Spinal cord (tissue), 10 donors: Measurements from ENCODE around the gene KCNJ4. TPM values are rescaled to one million over a fixed set of nuclear protein-coding genes. Genes with fewer than 3 reads are reported as not detected.
A peak's percentile ranks its signal among the peaks of the same experiment; 100 is the strongest.

Experiments used
- DNase-seq, 6 donors: peaks; one replicate each; pipeline versions ENCODE4 v3.0.0 to v3.0.0-alpha.2; 2013 to 2015; ENCODE audit warnings: low spot score in 6 of 6, low read depth in 4 of 6
- H3K27ac ChIP-seq: one replicate; pipeline ENCODE4 v1.5.1; 2013; ENCODE audit warnings: low read depth, low read length, control low read depth
- H3K27me3 ChIP-seq: one replicate; pipeline ENCODE4 v1.6.1; 2013; ENCODE audit warnings: low read length; ENCODE audit not compliant: control insufficient read depth, insufficient read depth
- H3K36me3 ChIP-seq: one replicate; pipeline ENCODE4 v1.6.1; 2013; ENCODE audit warnings: low read length; ENCODE audit not compliant: control insufficient read depth, insufficient read depth
- H3K4me1 ChIP-seq: one replicate; pipeline ENCODE4 v1.6.1; 2013; ENCODE audit warnings: low read length; ENCODE audit not compliant: control insufficient read depth, insufficient read depth
- H3K4me3 ChIP-seq: one replicate; pipeline ENCODE4 v1.5.1; 2013; ENCODE audit warnings: low read depth, low read length, control low read depth
- H3K9me3 ChIP-seq: one replicate; pipeline ENCODE4 v1.6.1; 2013; ENCODE audit warnings: low read length; ENCODE audit not compliant: control insufficient read depth, insufficient read depth
- WGBS: methylation state at CpG from one replicate; pipeline ENCODE4 v1.1.5; 2013; ENCODE audit warnings: missing lambda C conversion rate; ENCODE audit not compliant: insufficient coverage; 5-methylcytosine and 5-hydroxymethylcytosine counted together
- polyA plus RNA-seq, 2 donors: library from polyadenylated mRNA; unstranded; fragments of 120-200 nt; gene quantifications; one replicate each; pipeline ENCODE4 v1.2.1, GENCODE V29; 2013; ENCODE audit not compliant: insufficient read length in 2 of 2
- total RNA-seq, 2 donors: library from RNA; depleted of rRNA in 1 of 2; stranded (reverse); fragments of 120-200 nt in 1 of 2; fragments of >200 nt in 1 of 2; gene quantifications; one replicate each; pipeline versions ENCODE4 v1.2.3 to v1.2.4, GENCODE V29; 2013 to 2014
- donor health status: healthy.

The KCNJ4 gene
- total and polyA plus RNA-seq, 4 donors: 0.79 to 1.2 (median 1.2) TPM

GRCh38 chr22:38435965-38436364 is 19.0 kb downstream of the KCNJ4 start:
- H3K36me3 ChIP-seq: no peaks in the 10 kb centered on the region
- no peak overlapping the region for H3K27ac ChIP-seq
- 59% methylated on average over 4 of the region's 4 CpGs for WGBS
- H3K27me3 ChIP-seq: no peaks in the 10 kb centered on the region
- DNase-seq: no peak
- H3K4me1 ChIP-seq: no peaks in the 10 kb centered on the region
- no peaks in the 10 kb centered on the region for H3K9me3 ChIP-seq
- no peak overlapping the region for H3K4me3 ChIP-seq

DNA sequence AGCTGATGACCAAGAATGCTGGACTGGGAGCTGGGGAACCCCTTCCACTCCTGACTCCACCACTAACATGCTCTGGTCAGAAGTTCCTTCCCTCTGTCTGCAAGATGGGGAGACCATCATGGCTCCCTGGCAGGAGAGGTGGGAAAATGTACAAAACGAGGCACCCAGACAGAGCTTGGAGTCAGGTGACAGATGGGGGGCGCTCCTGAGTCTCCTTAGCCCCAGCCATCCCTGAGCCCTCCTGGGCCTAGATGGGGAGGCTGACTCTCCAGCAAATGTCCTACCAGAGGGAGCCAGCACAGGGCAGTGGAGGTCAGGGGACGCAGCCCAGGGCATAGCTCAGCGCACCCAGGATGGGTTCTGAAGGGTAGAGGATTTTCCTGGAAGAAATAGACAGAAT is 20.0 kb downstream of the KCNJ4 start:
- H3K27ac ChIP-seq: no peak overlapping the region
- 84% methylated on average over 4 of the region's 4 CpGs for WGBS
- no peaks in the 10 kb centered on the region for H3K36me3 ChIP-seq
- DNase-seq: no peak
- H3K4me1 ChIP-seq: peaks cover 2% of the 10 kb centered on the region
- H3K4me3 ChIP-seq: no peak overlapping the region
- no peaks in the 10 kb centered on the region for H3K27me3 ChIP-seq
- H3K9me3 ChIP-seq: no peaks in the 10 kb centered on the region

GRCh38 chr22:38433871-38434270 is 21.1 kb downstream of the KCNJ4 start:
- Histone ChIP-seq H3K4me3 (no peak overlapping the region), H3K27ac (no peak overlapping the region), H3K27me3 (no peaks in the 10 kb centered on the region), H3K36me3 (no peaks in the 10 kb centered on the region), H3K4me1 (peaks cover 13% of the 10 kb centered on the region), H3K9me3 (no peaks in the 10 kb centered on the region)
- WGBS: 83% methylated on average over 7 of the region's 8 CpGs
- no peak for DNase-seq

DNA sequence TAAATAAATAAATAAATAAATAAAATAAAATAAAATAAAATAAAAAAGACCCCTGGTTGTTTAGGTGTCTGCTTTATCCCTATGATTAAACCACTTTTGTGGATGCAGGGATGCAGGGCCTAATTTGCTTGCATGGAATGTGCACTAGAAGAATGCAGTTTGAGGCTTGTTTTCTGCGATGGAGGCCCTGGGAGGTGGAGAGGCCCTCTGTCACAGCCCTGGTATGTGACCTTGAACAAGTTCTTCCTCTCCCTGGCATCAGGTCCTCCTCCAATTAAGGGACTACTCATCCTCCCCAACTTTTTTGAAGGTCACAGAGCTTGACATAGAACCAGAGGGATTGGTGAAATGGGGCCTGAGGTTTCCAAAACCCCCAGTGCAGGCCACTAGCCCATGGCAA is 22.7 kb downstream of the KCNJ4 start:
- Histone ChIP-seq H3K4me1 (peaks cover 13% of the 10 kb centered on the region), H3K4me3 (no peak overlapping the region), H3K9me3 (no peaks in the 10 kb centered on the region), H3K27me3 (no peaks in the 10 kb centered on the region), H3K36me3 (peaks cover 3% of the 10 kb centered on the region), H3K27ac (no peak overlapping the region)
- DNase-seq: no peak
- no CpG with 5 or more reads among the region's 1 CpG for WGBS

GRCh38 chr22:38431266-38432010 is 23.6 kb downstream of the KCNJ4 start:
- no peak overlapping the region for H3K4me3 ChIP-seq
- WGBS: 79% methylated on average over 10 of the region's 12 CpGs
- no peak overlapping the region for H3K27ac ChIP-seq
- H3K36me3 ChIP-seq: peaks cover 8% of the 10 kb centered on the region
- H3K9me3 ChIP-seq: no peaks in the 10 kb centered on the region
- H3K4me1 ChIP-seq: peaks cover 13% of the 10 kb centered on the region
- no peak for DNase-seq
- H3K27me3 ChIP-seq: no peaks in the 10 kb centered on the region

- Histone ChIP-seq H3K9me3 (no peaks in the 10 kb centered on the region), H3K36me3 (peaks cover 10% of the 10 kb centered on the region), H3K4me3 (no peak overlapping the region), H3K27ac (no peak overlapping the region), H3K27me3 (no peaks in the 10 kb centered on the region), H3K4me1 (peaks cover 13% of the 10 kb centered on the region)
- WGBS: 12% methylated on average over 14 of the region's 16 CpGs
- DNase-seq: peak in 4 of 6 donors; percentile 12 to 73 (median 39)
Observed at GRCh38 chr22:38429499-38430068, 25.4 kb downstream of the KCNJ4 start.

DNA sequence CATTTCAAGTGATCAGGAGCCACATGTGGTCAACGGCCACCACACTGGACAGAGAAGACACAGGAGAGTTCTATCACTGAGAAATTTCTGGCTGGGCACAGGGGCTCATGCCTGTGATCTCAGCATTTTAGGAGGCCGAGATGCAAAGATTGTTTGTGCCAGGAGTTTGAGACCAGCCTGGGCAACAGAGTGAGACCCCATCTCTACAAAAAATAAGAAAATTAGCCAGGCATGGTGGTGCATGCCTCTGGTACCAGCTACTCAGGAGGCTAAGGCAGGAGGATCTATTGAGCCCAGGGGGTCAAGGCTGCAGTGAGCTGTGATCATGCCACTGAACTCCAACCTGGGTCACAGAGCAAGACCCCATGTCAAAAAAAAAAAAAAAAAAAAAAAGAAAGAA is 26.3 kb downstream of the KCNJ4 start:
- Histone ChIP-seq H3K4me3 (no peak overlapping the region), H3K9me3 (no peaks in the 10 kb centered on the region), H3K36me3 (peaks cover 10% of the 10 kb centered on the region), H3K27me3 (no peaks in the 10 kb centered on the region), H3K27ac (no peak overlapping the region), H3K4me1 (peaks cover 13% of the 10 kb centered on the region)
- WGBS: 61% methylated on average over 2 of the region's 2 CpGs
- DNase-seq: no peak

- Histone ChIP-seq H3K27ac (no peak overlapping the region), H3K27me3 (no peaks in the 10 kb centered on the region), H3K4me3 (no peak overlapping the region), H3K9me3 (no peaks in the 10 kb centered on the region), H3K36me3 (peaks cover 12% of the 10 kb centered on the region), H3K4me1 (peaks cover 14% of the 10 kb centered on the region)
- 98% methylated on average over 31 of the region's 31 CpGs for WGBS
- no peak for DNase-seq
Observed at GRCh38 chr22:38427940-38428339, 27.1 kb downstream of the KCNJ4 start.

GRCh38 chr22:38427465-38427864 is 27.5 kb downstream of the KCNJ4 start:
- peaks cover 19% of the 10 kb centered on the region for H3K4me1 ChIP-seq
- peaks cover 13% of the 10 kb centered on the region for H3K36me3 ChIP-seq
- no peaks in the 10 kb centered on the region for H3K9me3 ChIP-seq
- H3K4me3 ChIP-seq: no peak overlapping the region
- no peaks in the 10 kb centered on the region for H3K27me3 ChIP-seq
- 97% methylated on average over 36 of the region's 36 CpGs for WGBS
- H3K27ac ChIP-seq: no peak overlapping the region
- no peak for DNase-seq

- H3K4me3 ChIP-seq: no peak overlapping the region
- H3K36me3 ChIP-seq: peaks cover 13% of the 10 kb centered on the region
- H3K27me3 ChIP-seq: no peaks in the 10 kb centered on the region
- H3K4me1 ChIP-seq: peaks cover 21% of the 10 kb centered on the region
- no peak overlapping the region for H3K27ac ChIP-seq
- 77% methylated on average over 14 of the region's 17 CpGs for WGBS
- H3K9me3 ChIP-seq: no peaks in the 10 kb centered on the region
- no peak for DNase-seq
Observed at GRCh38 chr22:38426628-38427027, 28.4 kb downstream of the KCNJ4 start.
